NCI-H526 (cell line): ENCODE measurements around the gene EBNA1BP2.
"Not testable (repeated sequence)": the region's sequence is repeated elsewhere in the genome, so short reads cannot be mapped to it uniquely, and the experiment has no call there.

Source experiments
- DNase-seq, 2 experiments: peaks; one replicate each; lab custom pipeline; 2025; lab: John Stamatoyannopoulos, UW

Gene EBNA1BP2

DNA sequence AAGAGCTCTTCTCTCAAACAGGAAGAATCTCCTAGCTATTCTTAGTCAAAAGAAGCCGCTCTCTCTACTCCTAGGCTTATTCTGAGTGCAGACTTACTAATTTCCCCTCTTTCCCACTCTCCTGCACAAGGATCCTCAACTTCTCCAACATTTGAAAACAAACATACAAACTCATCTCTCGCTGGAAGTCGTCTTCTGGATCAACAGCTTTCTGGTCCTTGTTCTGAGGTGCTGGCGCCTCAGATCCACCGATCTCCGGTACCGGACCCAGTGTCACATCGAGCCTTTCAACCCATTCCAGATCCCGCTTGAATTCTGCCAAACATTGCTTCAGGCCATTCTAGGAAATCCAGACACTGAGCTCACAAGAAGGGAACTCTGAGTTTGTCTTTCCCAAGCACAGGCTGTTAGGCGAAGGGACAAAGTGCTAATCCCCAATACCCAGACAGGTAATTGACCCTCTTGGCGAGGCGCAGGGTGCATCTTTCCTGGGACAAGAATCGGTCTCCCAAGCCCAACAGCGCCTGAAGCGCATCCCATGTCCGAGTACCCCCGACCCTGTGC lies 696 bp downstream of the EBNA1BP2 start:
- DNase-seq, result no peak

DNA sequence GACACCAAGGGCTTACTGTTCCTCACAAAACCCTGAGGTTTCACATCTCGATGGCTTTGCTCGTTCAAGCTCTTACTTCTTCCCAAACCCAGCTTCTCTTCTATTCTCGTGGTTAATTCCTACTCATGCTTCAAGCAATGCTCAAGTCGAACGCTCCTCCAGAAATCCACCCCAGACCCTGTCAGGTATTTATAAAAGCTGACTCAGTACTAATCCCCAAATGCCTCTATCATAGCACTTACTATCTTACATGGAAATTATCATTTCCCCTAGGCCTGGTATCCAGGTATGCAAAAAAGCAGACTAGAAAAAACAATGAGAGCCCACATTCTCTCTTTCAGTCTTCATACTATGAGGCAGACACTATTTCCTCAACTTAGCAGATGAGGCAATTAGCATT lies 6.3 kb downstream of the EBNA1BP2 start:
- DNase-seq, result peak; percentile 65 to 77

- peak; percentile 85 to 90 for DNase-seq
These were observed 6.9 kb downstream of the EBNA1BP2 start for GRCh38 chr1:43165162-43165561.

- no peak for DNase-seq
These were observed 16.1 kb downstream of the EBNA1BP2 start for GRCh38 chr1:43156026-43156425.

- DNase-seq, result no peak
These were observed 18.6 kb downstream of the EBNA1BP2 start for GRCh38 chr1:43153443-43153842.

GRCh38 chr1:43152866-43153265 lies 19.2 kb downstream of the EBNA1BP2 start:
- DNase-seq, result peak in 1 of 2 experiments; percentile 25

- DNase-seq, result no peak
These were observed 22.2 kb downstream of the EBNA1BP2 start for GRCh38 chr1:43149889-43150288.

GRCh38 chr1:43147625-43148327 lies 24.3 kb downstream of the EBNA1BP2 start:
- peak; percentile 94 to 99 for DNase-seq

DNA sequence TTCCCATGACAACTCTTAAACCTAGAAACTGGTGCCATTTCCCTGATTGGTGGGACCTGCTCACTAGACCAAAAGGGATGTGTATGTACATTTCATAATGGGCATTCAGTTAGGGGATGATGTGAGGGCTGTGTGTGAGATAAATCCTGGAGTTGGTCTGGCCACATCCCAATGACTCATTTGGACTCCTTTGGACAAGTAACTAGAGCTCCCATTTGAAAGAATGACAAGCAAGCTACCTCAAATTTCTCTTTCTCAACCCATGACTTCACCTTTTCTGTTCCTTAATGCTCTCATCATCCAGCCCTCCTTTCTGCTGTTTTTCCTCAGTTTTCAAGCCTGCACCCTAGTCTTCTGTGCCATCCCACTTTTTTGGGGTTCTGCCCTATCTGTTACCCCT lies 27.9 kb downstream of the EBNA1BP2 start:
- no peak for DNase-seq

- DNase-seq, result peak; percentile 22 to 52
These were observed 28.6 kb downstream of the EBNA1BP2 start for GRCh38 chr1:43143441-43143888.

DNA sequence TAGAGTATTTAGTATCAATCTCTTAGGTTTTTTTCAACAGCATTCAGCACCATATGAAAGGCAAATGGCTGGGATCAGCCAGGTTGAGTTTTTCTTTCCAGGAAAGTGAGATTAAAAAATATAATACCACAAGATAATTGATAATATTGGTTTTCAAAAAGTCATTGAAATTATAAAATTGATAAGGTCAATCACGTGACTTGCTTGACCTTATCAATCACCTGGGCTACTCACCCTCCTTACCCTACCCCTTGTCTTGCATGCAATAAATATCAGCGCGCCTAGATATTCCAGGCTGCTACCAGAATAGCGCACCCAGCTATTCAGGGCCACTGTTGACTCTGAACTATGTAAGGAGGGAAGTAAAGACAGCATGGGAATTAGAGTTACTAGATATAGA lies 31.5 kb downstream of the EBNA1BP2 start:
- DNase-seq, result no peak

GRCh38 chr1:43140010-43140409 lies 32.1 kb downstream of the EBNA1BP2 start:
- DNase-seq, result no peak

- DNase-seq, result not testable (repeated sequence)
These were observed 32.8 kb downstream of the EBNA1BP2 start for GRCh38 chr1:43139295-43139694.

GRCh38 chr1:43137445-43138052 lies 34.5 kb downstream of the EBNA1BP2 start:
- DNase-seq, result no peak

DNA sequence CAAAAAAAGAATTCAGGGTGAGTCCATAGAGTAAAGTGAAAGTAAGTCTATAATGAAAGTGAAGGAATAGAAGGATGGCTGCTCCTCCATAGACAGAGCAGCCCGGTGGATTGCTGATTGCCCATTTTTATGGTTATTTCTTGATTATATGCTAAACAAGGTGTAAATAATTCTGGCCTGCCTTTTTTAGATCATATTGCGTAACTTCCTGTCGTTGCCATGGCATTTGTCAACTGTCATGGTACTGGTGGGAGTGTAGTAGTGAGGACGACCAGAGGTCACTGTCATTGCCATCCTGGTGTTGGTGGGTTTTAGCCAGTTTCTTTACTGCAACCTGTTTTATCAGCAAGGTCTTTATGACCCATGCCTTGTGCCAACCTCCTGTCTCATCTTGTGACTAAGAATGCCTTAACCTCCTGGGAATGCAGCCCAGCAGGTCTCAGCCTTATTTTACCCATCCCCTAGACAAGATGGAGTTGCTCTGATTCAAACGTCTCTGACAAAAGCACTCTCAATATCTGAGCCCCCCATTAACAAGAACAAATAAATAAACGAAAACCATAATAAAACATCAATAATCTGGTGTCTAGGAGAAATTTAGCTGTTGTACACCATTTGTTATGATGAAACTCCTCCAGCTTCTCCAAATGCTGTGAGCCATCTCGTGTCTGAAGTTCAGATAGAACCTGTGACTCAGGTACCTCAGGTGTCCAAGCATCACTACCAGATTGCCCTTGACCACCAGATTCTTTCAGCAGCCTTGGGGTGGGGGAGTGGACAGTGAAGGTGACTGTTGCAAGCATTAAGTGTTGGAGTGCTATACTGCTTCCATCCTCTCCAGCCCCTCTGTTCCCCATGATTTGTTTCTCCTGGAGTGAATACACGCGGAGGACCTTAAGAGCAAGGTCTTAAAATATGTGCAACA lies 36.0 kb downstream of the EBNA1BP2 start:
- no peak for DNase-seq

GRCh38 chr1:43134640-43135039 lies 37.5 kb downstream of the EBNA1BP2 start:
- no peak for DNase-seq

- DNase-seq, result no peak
These were observed 38.0 kb downstream of the EBNA1BP2 start for GRCh38 chr1:43134068-43134467.

GRCh38 chr1:43129426-43129825 lies 42.7 kb downstream of the EBNA1BP2 start:
- no peak for DNase-seq

GRCh38 chr1:43128816-43129215 lies 43.3 kb downstream of the EBNA1BP2 start:
- DNase-seq, result no peak

- DNase-seq, result peak; percentile 10 to 37
These were observed 49.1 kb downstream of the EBNA1BP2 start for GRCh38 chr1:43123031-43123430.

GRCh38 chr1:43121256-43121900 lies 50.7 kb downstream of the EBNA1BP2 start:
- DNase-seq, result peak; percentile 53 to 54
